ENCODE data around the gene DDX41. TPM values are rescaled to one million over a fixed set of nuclear protein-coding genes. Genes with fewer than 3 reads are reported as not detected.
A peak's percentile ranks its signal among the peaks of the same experiment; 100 is the strongest.

DDX41 gene
- total and polyA plus RNA-seq, 2 of the 13 experiments (the other 11 are each of a cell fraction or from before 2014, with no cell fraction given) = 62.8 to 105 TPM

- TF ChIP-seq ZNF550 (CRISPR knock-in tag; IDR thresholded peaks at IDR 0.05; ENCODE audit: borderline replicate concordance) = no peak
- TF ChIP-seq ZNF644 (CRISPR knock-in tag; IDR thresholded peaks at IDR 0.05; ENCODE audit: low read depth) = no peak
- TF ChIP-seq ZNF263 (CRISPR knock-in tag; IDR thresholded peaks at IDR 0.05) = no peak
- TF ChIP-seq ELF3 (CRISPR knock-in tag; IDR thresholded peaks at IDR 0.05) = no peak
- no peak for TF ChIP-seq ZBTB37 (CRISPR knock-in tag; IDR thresholded peaks at IDR 0.05)
- no peak for TF ChIP-seq ZNF850 (CRISPR knock-in tag; conservative IDR thresholded peaks at IDR 0.05)
- TF ChIP-seq PREB (CRISPR knock-in tag; IDR thresholded peaks at IDR 0.05) = no peak
- TF ChIP-seq ZBTB46 (CRISPR knock-in tag; IDR thresholded peaks at IDR 0.05; ENCODE audit: borderline replicate concordance) = no peak
- no peak for TF ChIP-seq HNF4A (CRISPR knock-in tag; IDR thresholded peaks at IDR 0.05)
- no peak for TF ChIP-seq KLF11 (CRISPR knock-in tag; IDR thresholded peaks at IDR 0.05)
- no peak for TF ChIP-seq KLF13 (CRISPR knock-in tag; IDR thresholded peaks at IDR 0.05)
- 0 out of 2 replicates have a peak, but pooled peaks have one; percentile 37 for TF ChIP-seq ZNF280D (CRISPR knock-in tag; IDR thresholded peaks at IDR 0.05)
- no peak for TF ChIP-seq TERF1 (CRISPR knock-in tag; IDR thresholded peaks at IDR 0.05)
- TF ChIP-seq HBP1 (CRISPR knock-in tag; IDR thresholded peaks at IDR 0.05; ENCODE audit: low read depth) = no peak
- 0 out of 2 replicates have a peak, but pooled peaks have one; percentile 36 for TF ChIP-seq ZNF143 (CRISPR knock-in tag; IDR thresholded peaks at IDR 0.05)
- no peak for TF ChIP-seq ZNF567 (CRISPR knock-in tag; IDR thresholded peaks at IDR 0.05; ENCODE audit: borderline replicate concordance)
- TF ChIP-seq KDM2A (CRISPR knock-in tag; IDR thresholded peaks at IDR 0.05; ENCODE audit: borderline replicate concordance, low read depth) = peak; percentile 69; the same call in 1 of the 2 replicates
- peak; percentile 58 for TF ChIP-seq THAP11 (CRISPR knock-in tag; IDR thresholded peaks at IDR 0.05)
Observed at GRCh38 chr5:177500685-177501522, 15.9 kb downstream of the DDX41 start (continued).

Measured in HepG2 (cell line).